ENCODE measurements around the gene RTN4RL1. TPM values are rescaled to one million over a fixed set of nuclear protein-coding genes. Genes with fewer than 3 reads are reported as not detected.

RTN4RL1 gene
- total and polyA plus RNA-seq, 2 donors from 2014 or later, result 2.0 to 10.7 TPM

DNA sequence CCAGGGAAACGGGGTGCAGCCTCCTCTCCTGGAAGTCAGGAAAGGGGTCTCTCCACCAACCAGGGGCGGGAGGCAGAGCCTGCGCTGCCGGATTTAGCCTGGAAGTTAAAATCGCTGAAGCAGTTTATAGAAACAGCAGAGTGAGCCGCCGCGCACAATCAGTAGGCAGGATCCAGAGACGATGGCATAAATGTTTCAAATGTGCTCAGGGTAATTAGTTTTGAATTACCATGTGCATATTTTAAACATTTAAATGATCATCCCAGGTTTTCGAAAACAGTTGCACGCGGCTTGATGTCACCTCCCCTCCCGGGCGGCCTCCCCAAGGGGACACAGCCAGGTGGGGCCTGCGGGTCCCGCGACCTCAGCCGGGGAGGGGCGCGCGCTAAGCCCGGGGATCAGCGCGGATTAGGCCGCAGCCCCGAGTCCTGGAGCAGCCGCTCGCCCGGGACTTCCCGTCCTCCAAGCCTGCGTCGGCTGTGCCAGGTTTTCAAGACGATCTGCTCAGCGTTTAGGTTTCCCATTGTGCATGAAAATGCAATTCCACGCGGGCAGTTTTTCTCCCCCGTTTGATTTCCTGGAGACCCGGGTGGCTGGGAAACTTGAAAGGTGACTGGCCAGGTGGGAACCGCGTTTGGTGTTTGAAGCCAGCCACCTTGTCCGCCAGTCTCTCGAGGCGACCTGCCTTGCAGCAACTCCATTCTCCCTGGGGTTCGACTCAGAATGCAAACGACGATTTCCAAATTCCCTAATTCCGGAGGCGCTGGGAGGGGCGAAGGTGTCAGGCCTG lies 117.0 kb downstream of the RTN4RL1 start:
- FAIRE-seq (no peak), DNase-seq (peak in 3 of 5 donors; percentile 61 to 71 (median 68))
- Histone ChIP-seq H3K27ac (ENCODE audit: low read depth in 2 of 2, low read length in 2 of 2) (no peak overlapping the region), H3K9me3 (ENCODE audit: control insufficient read depth in 2 of 3, insufficient read depth in 1 of 3, low read length in 3 of 3) (no peaks in the 10 kb centered on the region), H3K36me3 (ENCODE audit: control insufficient read depth in 2 of 3, insufficient read depth in 3 of 3, low read length in 3 of 3) (no peaks in the 10 kb centered on the region), H3K27me3 (ENCODE audit: control insufficient read depth, insufficient read depth, low read length) (peaks cover 26% of the 10 kb centered on the region), H3K4me3 (ENCODE audit: low read length in 3 of 3) (peak overlapping the region in 1 of 3 donors; percentile 35), H3K4me1 (ENCODE audit: control insufficient read depth in 2 of 3, insufficient read depth in 2 of 3, low read depth in 1 of 3, low read length in 3 of 3) (peaks cover 0 to 11% (median 9%) of the 10 kb centered on the region in 3 donors), H3K9ac (ENCODE audit: low read length in 3 of 3) (no peak overlapping the region)
- TF ChIP-seq, protein P1, sequence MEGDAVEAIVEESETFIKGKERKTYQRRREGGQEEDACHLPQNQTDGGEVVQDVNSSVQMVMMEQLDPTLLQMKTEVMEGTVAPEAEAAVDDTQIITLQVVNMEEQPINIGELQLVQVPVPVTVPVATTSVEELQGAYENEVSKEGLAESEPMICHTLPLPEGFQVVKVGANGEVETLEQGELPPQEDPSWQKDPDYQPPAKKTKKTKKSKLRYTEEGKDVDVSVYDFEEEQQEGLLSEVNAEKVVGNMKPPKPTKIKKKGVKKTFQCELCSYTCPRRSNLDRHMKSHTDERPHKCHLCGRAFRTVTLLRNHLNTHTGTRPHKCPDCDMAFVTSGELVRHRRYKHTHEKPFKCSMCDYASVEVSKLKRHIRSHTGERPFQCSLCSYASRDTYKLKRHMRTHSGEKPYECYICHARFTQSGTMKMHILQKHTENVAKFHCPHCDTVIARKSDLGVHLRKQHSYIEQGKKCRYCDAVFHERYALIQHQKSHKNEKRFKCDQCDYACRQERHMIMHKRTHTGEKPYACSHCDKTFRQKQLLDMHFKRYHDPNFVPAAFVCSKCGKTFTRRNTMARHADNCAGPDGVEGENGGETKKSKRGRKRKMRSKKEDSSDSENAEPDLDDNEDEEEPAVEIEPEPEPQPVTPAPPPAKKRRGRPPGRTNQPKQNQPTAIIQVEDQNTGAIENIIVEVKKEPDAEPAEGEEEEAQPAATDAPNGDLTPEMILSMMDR (IDR thresholded peaks at IDR 0.05; ENCODE audit: borderline replicate concordance, extremely low read depth, insufficient read depth), result no peak
- intact Hi-C loops (cut with DNase I), result loop anchor here (5.0 kb wide), 1 partner anchor 134 kb away; the partner anchor contains the start of gene OVCA2

DNA sequence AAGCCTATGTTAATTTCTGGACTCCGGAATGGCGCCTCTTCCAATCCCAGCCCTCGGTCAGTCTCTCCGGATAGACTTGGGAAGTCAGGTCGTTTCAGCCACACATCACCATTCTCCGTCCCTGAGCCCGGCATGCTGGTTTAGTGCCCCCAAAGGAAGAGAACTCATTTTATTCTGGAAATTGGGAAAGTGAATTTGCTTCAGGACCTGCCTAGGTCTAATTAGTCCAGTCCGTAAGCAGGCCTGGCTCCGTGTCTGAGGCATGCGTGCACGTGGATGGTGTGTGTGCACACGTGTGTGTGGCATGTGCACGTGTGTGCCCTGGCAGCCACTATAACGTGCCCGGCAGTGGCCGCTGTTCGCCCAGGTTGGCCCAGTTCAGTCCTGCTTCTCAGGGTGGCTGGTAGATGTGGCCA lies 117.9 kb downstream of the RTN4RL1 start:
- TF ChIP-seq, protein P1 (IDR thresholded peaks at IDR 0.05; ENCODE audit: borderline replicate concordance, extremely low read depth, insufficient read depth), result no peak
- peaks cover 22% of the 10 kb centered on the region for H3K27me3 ChIP-seq (ENCODE audit: control insufficient read depth, insufficient read depth, low read length)
- no peak overlapping the region for H3K4me3 ChIP-seq (ENCODE audit: low read length in 3 of 3)
- no peak overlapping the region for H3K27ac ChIP-seq (ENCODE audit: low read depth in 2 of 2, low read length in 2 of 2)
- H3K9me3 ChIP-seq (ENCODE audit: control insufficient read depth in 2 of 3, insufficient read depth in 1 of 3, low read length in 3 of 3), result no peaks in the 10 kb centered on the region
- H3K4me1 ChIP-seq (ENCODE audit: control insufficient read depth in 2 of 3, insufficient read depth in 2 of 3, low read depth in 1 of 3, low read length in 3 of 3), result peaks cover 0 to 11% (median 9%) of the 10 kb centered on the region in 3 donors
- H3K9ac ChIP-seq (ENCODE audit: low read length in 3 of 3), result no peak overlapping the region
- intact Hi-C loops (cut with DNase I), result loop anchor here (5.0 kb wide), 1 partner anchor 135 kb away; the partner anchor contains the start of gene OVCA2
- no peaks in the 10 kb centered on the region for H3K36me3 ChIP-seq (ENCODE audit: control insufficient read depth in 2 of 3, insufficient read depth in 3 of 3, low read length in 3 of 3)
- FAIRE-seq (no peak), DNase-seq (no peak)

DNA sequence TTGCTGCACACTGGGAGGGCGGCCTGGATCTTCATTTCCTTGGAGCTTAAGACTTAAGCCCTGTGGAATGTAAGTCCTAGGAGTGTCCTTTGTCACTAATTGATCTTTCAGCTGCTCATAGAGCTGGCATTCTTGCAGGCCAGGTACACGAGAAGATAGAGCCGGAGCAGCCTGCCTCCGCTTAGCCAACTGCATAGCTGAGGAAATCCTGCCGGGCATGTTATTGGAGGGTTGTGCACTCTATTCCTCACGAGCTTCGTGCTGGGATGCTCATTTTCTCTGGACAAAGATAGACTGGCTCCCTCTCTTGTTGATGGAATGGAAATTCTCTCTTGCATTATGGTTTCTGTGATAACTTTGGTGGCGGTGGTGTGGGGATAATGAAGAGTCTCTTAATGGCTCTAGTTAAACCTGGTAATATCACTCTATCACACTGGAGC lies 118.5 kb downstream of the RTN4RL1 start:
- Histone ChIP-seq H3K27me3 (ENCODE audit: control insufficient read depth, insufficient read depth, low read length) (peaks cover 20% of the 10 kb centered on the region), H3K9me3 (ENCODE audit: control insufficient read depth in 2 of 3, insufficient read depth in 1 of 3, low read length in 3 of 3) (no peaks in the 10 kb centered on the region), H3K4me1 (ENCODE audit: control insufficient read depth in 2 of 3, insufficient read depth in 2 of 3, low read depth in 1 of 3, low read length in 3 of 3) (peaks cover 0 to 11% (median 9%) of the 10 kb centered on the region in 3 donors), H3K27ac (ENCODE audit: low read depth in 2 of 2, low read length in 2 of 2) (no peak overlapping the region), H3K36me3 (ENCODE audit: control insufficient read depth in 2 of 3, insufficient read depth in 3 of 3, low read length in 3 of 3) (no peaks in the 10 kb centered on the region), H3K4me3 (ENCODE audit: low read length in 3 of 3) (no peak overlapping the region), H3K9ac (ENCODE audit: low read length in 3 of 3) (no peak overlapping the region)
- FAIRE-seq, result no peak
- TF ChIP-seq, protein P1 (IDR thresholded peaks at IDR 0.05; ENCODE audit: borderline replicate concordance, extremely low read depth, insufficient read depth), result no peak
- no peak for DNase-seq
- intact Hi-C loops (cut with DNase I), result loop anchor here (5.0 kb wide), 1 partner anchor 136 kb away; the partner anchor contains the start of gene OVCA2
